Thyroid gland (tissue), 4 donors: ENCODE results near the gene NUB1.

Experiments used
- CTCF ChIP-seq, 6 experiments: fragments of 200-600 bp in 3 of 6; fragments of 450-650 bp in 3 of 6; sonication (generic) in 3 of 6; IDR thresholded peaks; one replicate each; pipeline ENCODE4 v1.5.1; 2016 to 2019; ENCODE audit warnings: antibody characterized with exemption in 6 of 6, mild to moderate bottlenecking in 2 of 6, inconsistent platforms in 1 of 6, moderate library complexity in 1 of 6
- POLR2A ChIP-seq, 2 donors: fragments of 450-650 bp; IDR thresholded peaks; one replicate each; pipeline ENCODE4 v1.6.1; 2017; ENCODE audit warnings: antibody characterized with exemption in 2 of 2, mild to moderate bottlenecking in 2 of 2, moderate library complexity in 1 of 2

GRCh38 chr7:151375530-151376217, 34.1 kb downstream of the NUB1 start:
- TF ChIP-seq CTCF (IDR thresholded peaks at IDR 0.05), result no peak
- no peak for TF ChIP-seq POLR2A (IDR thresholded peaks at IDR 0.05)
